Endothelial cell of umbilical vein (primary cell): Measurements from ENCODE around the gene ASB2.

Experiments
- POLR2A ChIP-seq: IDR thresholded peaks from 2 replicates; pipeline ENCODE4 v1.6.1; 2012; ENCODE audit warnings: low read depth, mild to moderate bottlenecking, control low read depth, low read length
- TF ChIP-seq, protein P1 (sequence below), 2 donors: IDR thresholded peaks; 1 replicate in 1 of 2; 2 replicates in 1 of 2; pipeline ENCODE4 v1.5.1; 2011; ENCODE audit warnings: low read length in 2 of 2, mild to moderate bottlenecking in 2 of 2, moderate library complexity in 2 of 2, control low read depth in 1 of 2, inconsistent platforms in 1 of 2, low read depth in 1 of 2; ENCODE audit not compliant: insufficient read depth in 1 of 2; ENCODE audit errors: extremely low read depth in 1 of 2

DNA sequence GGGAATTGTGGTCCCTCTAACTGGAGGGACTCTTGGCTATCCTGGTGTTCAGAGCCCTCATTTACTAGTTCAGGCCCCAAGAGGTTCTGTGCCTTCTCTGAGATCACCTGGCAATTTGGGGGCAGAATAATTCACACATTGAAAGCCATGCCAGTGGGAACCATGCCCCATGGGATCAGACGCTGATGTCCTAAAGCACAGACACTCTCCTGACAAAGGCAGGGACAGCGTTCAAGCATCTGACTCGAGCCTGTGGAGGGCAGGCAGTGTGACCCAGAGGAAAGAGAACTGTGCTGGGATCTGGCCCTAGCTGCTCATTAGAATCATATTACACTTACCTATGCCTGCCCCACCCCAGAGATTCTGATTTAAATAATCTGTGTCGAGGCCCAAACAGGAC lies 2.4 kb upstream of the ASB2 start:
- no peak for TF ChIP-seq POLR2A
- TF ChIP-seq, protein P1, sequence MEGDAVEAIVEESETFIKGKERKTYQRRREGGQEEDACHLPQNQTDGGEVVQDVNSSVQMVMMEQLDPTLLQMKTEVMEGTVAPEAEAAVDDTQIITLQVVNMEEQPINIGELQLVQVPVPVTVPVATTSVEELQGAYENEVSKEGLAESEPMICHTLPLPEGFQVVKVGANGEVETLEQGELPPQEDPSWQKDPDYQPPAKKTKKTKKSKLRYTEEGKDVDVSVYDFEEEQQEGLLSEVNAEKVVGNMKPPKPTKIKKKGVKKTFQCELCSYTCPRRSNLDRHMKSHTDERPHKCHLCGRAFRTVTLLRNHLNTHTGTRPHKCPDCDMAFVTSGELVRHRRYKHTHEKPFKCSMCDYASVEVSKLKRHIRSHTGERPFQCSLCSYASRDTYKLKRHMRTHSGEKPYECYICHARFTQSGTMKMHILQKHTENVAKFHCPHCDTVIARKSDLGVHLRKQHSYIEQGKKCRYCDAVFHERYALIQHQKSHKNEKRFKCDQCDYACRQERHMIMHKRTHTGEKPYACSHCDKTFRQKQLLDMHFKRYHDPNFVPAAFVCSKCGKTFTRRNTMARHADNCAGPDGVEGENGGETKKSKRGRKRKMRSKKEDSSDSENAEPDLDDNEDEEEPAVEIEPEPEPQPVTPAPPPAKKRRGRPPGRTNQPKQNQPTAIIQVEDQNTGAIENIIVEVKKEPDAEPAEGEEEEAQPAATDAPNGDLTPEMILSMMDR (IDR thresholded peaks at IDR 0.05; ENCODE audit: extremely low read depth in 1 of 2, insufficient read depth in 1 of 2, low read depth in 1 of 2, low read length in 2 of 2) = no peak
